ENCODE results near the gene TMEM204. TPM values are rescaled to one million over a fixed set of nuclear protein-coding genes. Genes with fewer than 3 reads are reported as not detected.

Gene TMEM204
- total and polyA plus RNA-seq, 2 donors (not counting 1 experiment from before 2014, with no cell fraction given): 0.27 to 2.7 TPM

- Histone ChIP-seq H3K4me2 (replicated peaks; ENCODE audit: low read depth, low read length, poor library complexity, severe bottlenecking) (no peak overlapping the region), H3K9me3 (ENCODE audit: control extremely low read depth in 1 of 3, control insufficient read depth in 2 of 3, insufficient read depth in 1 of 3, low read length in 2 of 3) (no peaks in the 10 kb centered on the region), H3K27ac (ENCODE audit: low read length in 2 of 2) (no peak overlapping the region), H2AFZ (ENCODE audit: insufficient read depth, low read depth, low read length, poor library complexity, severe bottlenecking) (no peak overlapping the region), H3K79me2 (ENCODE audit: control insufficient read depth, insufficient read depth, low read length) (no peaks in the 10 kb centered on the region), H3K9ac (ENCODE audit: low read length) (no peak overlapping the region), H3K36me3 (replicated peaks in 1 of 2; ENCODE audit: control extremely low read depth in 1 of 2, control insufficient read depth in 1 of 2, extremely low read depth in 1 of 2, insufficient read depth in 2 of 2, low read length in 1 of 2) (no peaks in the 10 kb centered on the region), H3K4me3 (ENCODE audit: control extremely low read depth in 1 of 5, extremely low read depth in 1 of 5, insufficient read depth in 1 of 5, low read depth in 2 of 5, low read length in 4 of 5) (no peak overlapping the region), H4K20me1 (ENCODE audit: control insufficient read depth, insufficient read depth, low read length, poor library complexity, severe bottlenecking) (no peaks in the 10 kb centered on the region), H3K27me3 (replicated peaks in 1 of 4; ENCODE audit: control extremely low read depth in 1 of 4, control insufficient read depth in 3 of 4, insufficient read depth in 4 of 4, low read length in 3 of 4) (no peaks in the 10 kb centered on the region), H3K4me1 (ENCODE audit: control insufficient read depth in 2 of 2, insufficient read depth in 2 of 2, low read length in 2 of 2) (peaks cover 6 to 17% of the 10 kb centered on the region in 2 donors)
- ChIA-PET POLR2A (no interaction called here), CTCF (no interaction called here)
- 95% methylated on average over 27 of the region's 27 CpGs for WGBS (ENCODE audit: insufficient coverage)
- ATAC-seq (ENCODE audit: low read depth) (no peak), DNase-seq (no peak)
- Mint-ChIP-seq H3K27me3 (no peaks in the 10 kb centered on the region), H3K27ac (no peak overlapping the region), H3K4me3 (no peak overlapping the region), H3K4me1 (peaks cover 8% of the 10 kb centered on the region), H3K9me3 (ENCODE audit: insufficient read depth) (no peaks in the 10 kb centered on the region)
- no peak for TF ChIP-seq CTCF (IDR thresholded peaks at IDR 0.05)
- no peak for TF ChIP-seq EZH2 (IDR thresholded peaks at IDR 0.05; ENCODE audit: borderline replicate concordance, insufficient read depth, low read depth, low read length, poor library complexity, severe bottlenecking)
- intact Hi-C loops (cut with micrococcal nuclease): no loop called here
These were observed 3.0 kb upstream of the TMEM204 start for GRCh38 chr16:1530349-1530882.

- Histone ChIP-seq H3K4me2 (replicated peaks; ENCODE audit: low read depth, low read length, poor library complexity, severe bottlenecking) (no peak overlapping the region), H3K27ac (ENCODE audit: low read length in 2 of 2) (no peak overlapping the region), H3K79me2 (ENCODE audit: control insufficient read depth, insufficient read depth, low read length) (no peaks in the 10 kb centered on the region), H2AFZ (ENCODE audit: insufficient read depth, low read depth, low read length, poor library complexity, severe bottlenecking) (no peak overlapping the region), H3K36me3 (replicated peaks in 1 of 2; ENCODE audit: control extremely low read depth in 1 of 2, control insufficient read depth in 1 of 2, extremely low read depth in 1 of 2, insufficient read depth in 2 of 2, low read length in 1 of 2) (no peaks in the 10 kb centered on the region), H3K27me3 (replicated peaks in 1 of 4; ENCODE audit: control extremely low read depth in 1 of 4, control insufficient read depth in 3 of 4, insufficient read depth in 4 of 4, low read length in 3 of 4) (no peaks in the 10 kb centered on the region), H3K9ac (ENCODE audit: low read length) (no peak overlapping the region), H4K20me1 (ENCODE audit: control insufficient read depth, insufficient read depth, low read length, poor library complexity, severe bottlenecking) (no peaks in the 10 kb centered on the region), H3K4me1 (ENCODE audit: control insufficient read depth in 2 of 2, insufficient read depth in 2 of 2, low read length in 2 of 2) (peaks cover 6 to 17% of the 10 kb centered on the region in 2 donors), H3K9me3 (ENCODE audit: control extremely low read depth in 1 of 3, control insufficient read depth in 2 of 3, insufficient read depth in 1 of 3, low read length in 2 of 3) (no peaks in the 10 kb centered on the region), H3K4me3 (ENCODE audit: control extremely low read depth in 1 of 5, extremely low read depth in 1 of 5, insufficient read depth in 1 of 5, low read depth in 2 of 5, low read length in 4 of 5) (no peak overlapping the region)
- DNase-seq: no peak
- ATAC-seq (ENCODE audit: low read depth): no peak
- CTCF ChIA-PET: no interaction called here
- no peak for TF ChIP-seq CTCF (IDR thresholded peaks at IDR 0.05)
- TF ChIP-seq EZH2 (IDR thresholded peaks at IDR 0.05; ENCODE audit: borderline replicate concordance, insufficient read depth, low read depth, low read length, poor library complexity, severe bottlenecking): no peak
- Mint-ChIP-seq H3K27ac (no peak overlapping the region), H3K27me3 (no peaks in the 10 kb centered on the region), H3K4me1 (peaks cover 8% of the 10 kb centered on the region), H3K9me3 (ENCODE audit: insufficient read depth) (no peaks in the 10 kb centered on the region), H3K4me3 (no peak overlapping the region)
- POLR2A ChIA-PET: no interaction called here
- WGBS (ENCODE audit: insufficient coverage): 95% methylated on average over 26 of the region's 35 CpGs
- intact Hi-C loops (cut with micrococcal nuclease): no loop called here
These were observed 2.4 kb upstream of the TMEM204 start for GRCh38 chr16:1530883-1531637.
